Measurements from ENCODE around the gene RNF5. TPM values are rescaled to one million over a fixed set of nuclear protein-coding genes. Genes with fewer than 3 reads are reported as not detected.

The RNF5 gene
- total RNA-seq, 1 experiment from 2014 or later, result 45.9 TPM

DNA sequence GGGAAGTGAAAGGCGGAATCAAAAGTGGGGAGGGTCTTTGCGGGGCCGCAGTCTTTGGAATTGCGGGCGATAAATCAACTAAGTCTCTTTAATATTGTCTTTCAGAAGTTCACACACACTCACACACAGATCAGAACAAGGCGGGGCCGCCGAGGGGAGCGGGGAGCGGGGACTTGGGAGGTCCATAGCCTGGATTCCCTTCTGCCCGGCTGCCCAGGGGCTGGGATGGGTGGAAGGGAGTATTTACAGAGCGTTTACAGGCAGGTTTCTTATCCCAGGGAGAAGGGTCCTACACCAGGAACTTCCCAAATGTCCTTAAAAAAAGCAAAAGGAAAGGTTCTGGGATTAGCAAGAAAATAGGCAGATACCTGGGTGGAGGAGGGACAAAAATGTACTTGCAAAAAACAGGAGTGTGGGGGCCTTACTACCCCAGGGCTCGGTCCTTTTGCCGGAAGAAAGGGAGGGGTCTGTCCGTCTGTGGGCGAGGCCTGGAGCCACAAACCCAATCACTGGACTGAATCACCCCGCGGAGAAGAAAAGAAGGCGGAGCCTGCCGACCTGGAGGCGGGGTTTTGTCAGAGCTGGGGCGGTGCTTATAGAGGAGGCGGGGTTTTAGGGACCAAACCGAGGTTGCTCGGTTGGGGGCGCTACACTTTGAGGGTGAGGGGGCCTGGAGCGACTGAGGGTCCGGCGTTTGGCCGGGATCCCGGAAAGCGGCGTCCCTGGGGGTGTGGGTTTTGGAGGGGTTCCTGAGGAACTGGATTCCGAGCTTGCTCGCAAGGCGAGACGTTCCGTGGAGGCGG is 29.7 kb upstream of the RNF5 start:
- H3K4me1 ChIP-seq (ENCODE audit: control insufficient read depth in 1 of 2, insufficient read depth in 2 of 2, low read length in 2 of 2), result peaks cover 7 to 15% of the 10 kb centered on the region in 2 experiments; a peak in 3 of 4 replicates
- ChIA-PET CTCF (no interaction called here), POLR2A (no interaction called here), RAD21 (ENCODE audit: low non-redundant PET in 1 of 2, low total read pairs in 2 of 2, uncharacterized antibody in 2 of 2, unreplicated experiment in 2 of 2) (no interaction called here)
- intact Hi-C loops (cut with micrococcal nuclease), result no loop called here
- no peaks in the 10 kb centered on the region for H4K20me1 ChIP-seq (ENCODE audit: insufficient read depth)
- no peaks in the 10 kb centered on the region for H3K79me2 ChIP-seq (ENCODE audit: insufficient read depth, low read length)
- H3K27me3 ChIP-seq (ENCODE audit: insufficient read depth, low read length), result no peaks in the 10 kb centered on the region
- H3K9ac ChIP-seq (ENCODE audit: low read length), result no peak overlapping the region
- H3K27ac ChIP-seq (ENCODE audit: low read depth, low read length), result no peak overlapping the region
- DNase-seq (ENCODE audit: low read depth, low spot score), result no peak
- H3K4me2 ChIP-seq (ENCODE audit: low read length), result no peak overlapping the region
- no TSS peak for BruUV-seq (replicated peaks)
- TF ChIP-seq RAD21 (IDR thresholded peaks at IDR 0.05; ENCODE audit: low read depth) (no peak), EGR1 (IDR thresholded peaks at IDR 0.05; ENCODE audit: low read depth) (no peak), ELF1 (IDR thresholded peaks at IDR 0.05; ENCODE audit: borderline replicate concordance, low read depth) (no peak), CEBPB (IDR thresholded peaks at IDR 0.05; ENCODE audit: low read depth) (no peak), YY1 (IDR thresholded peaks at IDR 0.05; ENCODE audit: extremely low read depth, insufficient replicate concordance, low read depth, low read length) (no peak), POLR2A (IDR thresholded peaks at IDR 0.05; ENCODE audit: borderline replicate concordance, extremely low read depth, insufficient read depth, insufficient read length) (no peak)
- TF ChIP-seq, protein P1, sequence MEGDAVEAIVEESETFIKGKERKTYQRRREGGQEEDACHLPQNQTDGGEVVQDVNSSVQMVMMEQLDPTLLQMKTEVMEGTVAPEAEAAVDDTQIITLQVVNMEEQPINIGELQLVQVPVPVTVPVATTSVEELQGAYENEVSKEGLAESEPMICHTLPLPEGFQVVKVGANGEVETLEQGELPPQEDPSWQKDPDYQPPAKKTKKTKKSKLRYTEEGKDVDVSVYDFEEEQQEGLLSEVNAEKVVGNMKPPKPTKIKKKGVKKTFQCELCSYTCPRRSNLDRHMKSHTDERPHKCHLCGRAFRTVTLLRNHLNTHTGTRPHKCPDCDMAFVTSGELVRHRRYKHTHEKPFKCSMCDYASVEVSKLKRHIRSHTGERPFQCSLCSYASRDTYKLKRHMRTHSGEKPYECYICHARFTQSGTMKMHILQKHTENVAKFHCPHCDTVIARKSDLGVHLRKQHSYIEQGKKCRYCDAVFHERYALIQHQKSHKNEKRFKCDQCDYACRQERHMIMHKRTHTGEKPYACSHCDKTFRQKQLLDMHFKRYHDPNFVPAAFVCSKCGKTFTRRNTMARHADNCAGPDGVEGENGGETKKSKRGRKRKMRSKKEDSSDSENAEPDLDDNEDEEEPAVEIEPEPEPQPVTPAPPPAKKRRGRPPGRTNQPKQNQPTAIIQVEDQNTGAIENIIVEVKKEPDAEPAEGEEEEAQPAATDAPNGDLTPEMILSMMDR (IDR thresholded peaks at IDR 0.05 in 2 of 3, conservative IDR thresholded peaks at IDR 0.05 in 1 of 3; ENCODE audit: borderline replicate concordance in 1 of 3, insufficient read depth in 1 of 3, low read depth in 2 of 3, low read length in 2 of 3), result 0 out of 6 replicates have a peak, but pooled peaks of 1 of the 3 experiments have one; percentile 18
- no peaks in the 10 kb centered on the region for H3K9me2 ChIP-seq (ENCODE audit: insufficient read depth)
- no peak overlapping the region for H3K4me3 ChIP-seq (replicated peaks in 1 of 2; ENCODE audit: low read depth in 1 of 2, low read length in 2 of 2)
- H3K9me3 ChIP-seq (ENCODE audit: control insufficient read depth in 1 of 2, insufficient read depth in 1 of 2, low read depth in 1 of 2, low read length in 2 of 2), result no peaks in the 10 kb centered on the region
- peak; percentile 34; the same call in 1 of the 2 replicates for ATAC-seq
- H2AFZ ChIP-seq (ENCODE audit: low read depth, low read length, poor library complexity, severe bottlenecking), result no peak overlapping the region
- no peaks in the 10 kb centered on the region for H3K36me3 ChIP-seq (ENCODE audit: control insufficient read depth in 1 of 2, insufficient read depth in 2 of 2, low read length in 2 of 2)
